Bronchial epithelial cell (primary cell): ENCODE measurements around the gene INPP4B. TPM values are rescaled to one million over a fixed set of nuclear protein-coding genes. Genes with fewer than 3 reads are reported as not detected.

ENCODE experiments used
- DNase-seq: peaks from one replicate; pipeline ENCODE4 v3.0.0-alpha.2; 2010; ENCODE audit warnings: low read depth
- FAIRE-seq: peaks from 2 replicates; lab custom pipeline; 2011; peaks lifted over from hg19 to GRCh38; lab: Jason Lieb, UNC
- H3K27me3 ChIP-seq: 2 replicates; pipeline ENCODE4 v1.5.1; 2011; ENCODE audit warnings: low read length; ENCODE audit not compliant: control insufficient read depth, insufficient read depth
- H3K36me3 ChIP-seq: 2 replicates; pipeline ENCODE4 v1.5.1; 2011; ENCODE audit warnings: low read length; ENCODE audit not compliant: control insufficient read depth, insufficient read depth
- H3K4me3 ChIP-seq: 2 replicates; pipeline ENCODE4 v1.5.1; 2011; ENCODE audit warnings: mild to moderate bottlenecking, low read depth, low read length, control low read depth
- total RNA-seq: library from RNA; depleted of rRNA; stranded (reverse); fragments of >200 nt; gene quantifications from 2 replicates; pipeline ENCODE4 v1.2.1, GENCODE V29; 2014
- TF ChIP-seq, protein P1 (sequence below): IDR thresholded peaks from 2 replicates; pipeline ENCODE4 v1.5.1; 2011; ENCODE audit warnings: mild to moderate bottlenecking, moderate library complexity, low read length, control low read depth, inconsistent platforms; ENCODE audit not compliant: insufficient read depth, severe bottlenecking

The INPP4B gene
- total RNA-seq, 1 donor from 2014 or later, result 74.8 TPM

- H3K4me3 ChIP-seq, result no peak overlapping the region
- no peaks in the 10 kb centered on the region for H3K27me3 ChIP-seq
- TF ChIP-seq, protein P1, sequence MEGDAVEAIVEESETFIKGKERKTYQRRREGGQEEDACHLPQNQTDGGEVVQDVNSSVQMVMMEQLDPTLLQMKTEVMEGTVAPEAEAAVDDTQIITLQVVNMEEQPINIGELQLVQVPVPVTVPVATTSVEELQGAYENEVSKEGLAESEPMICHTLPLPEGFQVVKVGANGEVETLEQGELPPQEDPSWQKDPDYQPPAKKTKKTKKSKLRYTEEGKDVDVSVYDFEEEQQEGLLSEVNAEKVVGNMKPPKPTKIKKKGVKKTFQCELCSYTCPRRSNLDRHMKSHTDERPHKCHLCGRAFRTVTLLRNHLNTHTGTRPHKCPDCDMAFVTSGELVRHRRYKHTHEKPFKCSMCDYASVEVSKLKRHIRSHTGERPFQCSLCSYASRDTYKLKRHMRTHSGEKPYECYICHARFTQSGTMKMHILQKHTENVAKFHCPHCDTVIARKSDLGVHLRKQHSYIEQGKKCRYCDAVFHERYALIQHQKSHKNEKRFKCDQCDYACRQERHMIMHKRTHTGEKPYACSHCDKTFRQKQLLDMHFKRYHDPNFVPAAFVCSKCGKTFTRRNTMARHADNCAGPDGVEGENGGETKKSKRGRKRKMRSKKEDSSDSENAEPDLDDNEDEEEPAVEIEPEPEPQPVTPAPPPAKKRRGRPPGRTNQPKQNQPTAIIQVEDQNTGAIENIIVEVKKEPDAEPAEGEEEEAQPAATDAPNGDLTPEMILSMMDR, result no peak
- H3K36me3 ChIP-seq, result no peaks in the 10 kb centered on the region
- DNase-seq (peak; percentile 33), FAIRE-seq (no peak)
Observed at GRCh38 chr4:142043509-142043908, 802.6 kb downstream of the INPP4B start.

GRCh38 chr4:142041788-142042187 lies 804.3 kb downstream of the INPP4B start:
- no peak for DNase-seq
- no peak overlapping the region for H3K4me3 ChIP-seq
- no peaks in the 10 kb centered on the region for H3K36me3 ChIP-seq
- TF ChIP-seq, protein P1, result no peak
- no peak for FAIRE-seq
- no peaks in the 10 kb centered on the region for H3K27me3 ChIP-seq

- TF ChIP-seq, protein P1, result no peak
- FAIRE-seq (no peak), DNase-seq (no peak)
- no peaks in the 10 kb centered on the region for H3K36me3 ChIP-seq
- H3K27me3 ChIP-seq, result no peaks in the 10 kb centered on the region
- H3K4me3 ChIP-seq, result no peak overlapping the region
Observed at GRCh38 chr4:142040043-142040442, 806.1 kb downstream of the INPP4B start.

DNA sequence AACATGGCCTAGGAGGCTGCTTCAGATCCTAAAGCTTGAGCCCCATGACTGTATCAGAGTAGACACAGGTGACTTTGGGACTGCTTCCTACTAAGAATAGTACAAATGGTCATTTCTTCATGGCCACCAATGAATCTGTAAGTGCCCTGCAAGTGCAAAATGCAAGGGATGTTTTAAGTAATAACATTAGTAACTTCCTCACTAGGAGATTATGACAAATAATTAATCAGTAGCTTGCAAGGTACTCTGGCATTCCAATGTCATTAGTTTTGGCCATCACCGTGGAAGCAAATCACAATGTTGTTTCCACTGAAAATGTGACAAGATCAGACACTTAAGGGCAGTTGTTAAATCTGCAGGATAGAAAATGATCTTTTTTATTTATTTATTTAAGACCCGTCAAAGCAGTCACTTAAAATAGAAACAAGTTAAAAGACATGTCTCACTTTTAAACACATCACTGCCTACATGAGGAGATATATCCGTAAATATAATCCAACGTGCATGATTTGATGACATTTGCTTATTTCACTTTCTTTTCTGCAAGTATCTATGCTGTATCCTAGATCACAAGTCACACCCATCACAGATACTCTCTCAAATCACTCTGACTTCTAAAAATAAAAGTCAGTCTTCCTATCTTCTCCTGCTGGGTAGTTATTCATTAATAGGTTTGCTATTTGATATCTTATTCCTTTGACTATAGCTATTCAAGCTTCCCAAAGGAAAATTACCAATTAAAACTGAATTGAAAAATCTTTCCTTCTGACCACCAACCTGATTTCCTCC lies 809.1 kb downstream of the INPP4B start:
- TF ChIP-seq, protein P1, result no peak
- H3K4me3 ChIP-seq, result no peak overlapping the region
- H3K36me3 ChIP-seq, result no peaks in the 10 kb centered on the region
- no peaks in the 10 kb centered on the region for H3K27me3 ChIP-seq
- DNase-seq (peak; percentile 89), FAIRE-seq (no peak)

DNA sequence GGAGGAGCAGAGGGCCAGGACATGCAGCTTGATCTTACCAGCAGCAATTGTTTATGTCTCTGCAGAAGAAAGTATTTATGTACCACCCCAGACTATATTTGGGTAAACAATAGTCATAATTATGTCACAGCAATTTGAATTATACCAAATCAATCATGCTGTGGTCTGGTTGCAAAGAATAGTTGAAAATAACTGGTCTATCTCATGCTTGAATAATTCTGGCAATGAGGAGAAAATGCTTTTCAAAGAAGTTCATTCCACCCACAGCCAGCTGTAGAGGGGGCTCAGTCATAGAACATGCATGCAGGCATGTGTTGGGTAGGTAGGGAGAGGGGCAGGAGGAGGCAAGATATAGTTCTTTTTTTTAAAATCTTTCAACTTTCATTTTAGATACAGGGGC lies 810.5 kb downstream of the INPP4B start:
- TF ChIP-seq, protein P1, result no peak
- no peaks in the 10 kb centered on the region for H3K27me3 ChIP-seq
- DNase-seq (no peak), FAIRE-seq (no peak)
- no peaks in the 10 kb centered on the region for H3K36me3 ChIP-seq
- no peak overlapping the region for H3K4me3 ChIP-seq
